ENCODE data around the gene IL2. TPM values are rescaled to one million over a fixed set of nuclear protein-coding genes. Genes with fewer than 3 reads are reported as not detected.

Gene IL2
- polyA plus RNA-seq (ENCODE audit: insufficient read length in 12 of 12), result not detected
- long read RNA-seq, donor 1, result 0 reads
- long read RNA-seq, donor 2, result 0 reads
- long read RNA-seq, donor 3, result 0 reads
- long read RNA-seq, donor 4, result 0 reads
- long read RNA-seq, donor 5, result 0 reads
- long read RNA-seq, donor 6, result 0 reads
- long read RNA-seq, donor 7, result 0 reads
- long read RNA-seq, donor 8, result 0 reads
- long read RNA-seq, donor 9, result 0 reads
- long read RNA-seq, donor 10, result 0 reads
- long read RNA-seq, donor 11, result 0 reads

GRCh38 chr4:122456231-122457116 is at the start of gene IL2:
Gene IL2 (minus strand): TSS chr4:122456725. CDS start chr4:122456440, 285 bp downstream.
- no peak for DNase-seq

- no peak for DNase-seq
Observed at GRCh38 chr4:122503214-122503613, 46.7 kb upstream of the IL2 start.

GRCh38 chr4:122500852-122501501 is 44.5 kb upstream of the IL2 start:
- no peak for DNase-seq

- DNase-seq, result no peak
Observed at GRCh38 chr4:122489061-122489460, 32.5 kb upstream of the IL2 start.

GRCh38 chr4:122483481-122483880 is 27.0 kb upstream of the IL2 start:
- DNase-seq, result no peak

- DNase-seq, result no peak
Observed at GRCh38 chr4:122481766-122482405, 25.4 kb upstream of the IL2 start.

- DNase-seq, result no peak
Observed at GRCh38 chr4:122480655-122481487, 24.3 kb upstream of the IL2 start.

DNA sequence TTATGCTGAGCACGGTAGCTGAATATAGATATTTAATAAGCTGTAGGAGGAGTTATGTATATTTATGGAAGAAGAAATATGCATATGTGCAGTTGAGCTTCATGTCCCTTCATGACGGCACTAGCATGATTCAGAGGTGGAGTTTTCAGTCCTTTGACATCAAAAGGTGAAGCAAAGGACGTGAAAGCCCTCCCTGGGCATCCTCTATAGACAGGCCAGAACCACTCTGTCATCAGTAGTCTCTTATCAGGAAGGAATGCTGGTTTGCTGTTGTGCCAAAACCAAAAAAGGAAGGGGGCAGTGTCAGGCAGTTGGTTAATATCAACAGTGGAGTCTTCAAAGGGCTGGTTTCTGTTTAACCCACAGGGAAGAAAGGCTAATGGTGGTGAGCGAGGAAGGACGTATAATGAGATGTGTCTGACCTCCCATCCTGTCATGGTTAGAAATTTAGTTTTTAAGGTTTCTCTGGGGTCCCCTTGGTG is 23.5 kb upstream of the IL2 start:
- no peak for DNase-seq

GRCh38 chr4:122476745-122477144 is 20.2 kb upstream of the IL2 start:
- no peak for DNase-seq

DNA sequence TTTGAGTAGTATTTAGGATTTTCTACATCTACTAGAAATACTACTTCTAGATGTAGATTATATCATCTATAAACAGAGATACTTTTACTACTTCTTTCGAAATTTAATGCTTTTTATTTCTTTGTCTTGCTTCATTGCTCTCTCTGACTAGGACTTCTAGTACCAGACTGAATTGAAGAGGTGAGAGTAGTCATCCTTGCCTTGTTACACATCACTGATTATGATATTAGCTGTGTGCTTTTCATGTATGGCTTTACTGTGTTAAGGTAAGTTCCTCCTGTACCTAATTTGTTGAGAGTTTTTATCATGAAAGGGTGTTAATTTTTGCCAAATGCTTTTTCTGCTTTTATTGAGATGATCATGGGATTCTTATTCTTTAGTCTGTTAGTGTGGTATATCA is 19.6 kb upstream of the IL2 start:
- DNase-seq, result no peak

- no peak for DNase-seq
Observed at GRCh38 chr4:122475233-122475632, 18.7 kb upstream of the IL2 start.

DNA sequence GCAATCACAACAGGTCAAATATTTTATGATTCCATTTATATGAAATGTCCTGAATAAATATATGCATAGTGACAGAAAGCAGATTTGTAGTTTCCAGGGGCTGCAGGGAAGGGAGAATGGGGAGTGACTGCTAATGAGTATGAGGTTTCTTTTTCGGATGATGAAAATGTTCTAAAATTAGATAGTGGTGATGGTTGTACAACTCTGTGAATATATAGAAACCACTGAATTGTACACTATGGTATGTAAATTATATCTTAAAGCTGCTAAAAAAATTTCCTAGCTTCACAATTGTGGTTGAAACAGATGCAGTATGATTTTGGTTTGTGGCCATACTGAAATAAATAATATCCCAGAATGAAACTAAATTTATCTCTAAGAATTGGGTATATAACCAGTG is 12.9 kb upstream of the IL2 start:
- no peak for DNase-seq

- no peak for DNase-seq
Observed at GRCh38 chr4:122458625-122459024, 2.1 kb upstream of the IL2 start.

GRCh38 chr4:122453384-122453995 is 3.0 kb downstream of the IL2 start:
- no peak for DNase-seq

- no peak for DNase-seq
Observed at GRCh38 chr4:122450847-122451246, 5.7 kb downstream of the IL2 start.

GRCh38 chr4:122434285-122434684 is 22.2 kb downstream of the IL2 start:
- DNase-seq, result no peak

- no peak for DNase-seq
Observed at GRCh38 chr4:122431351-122431750, 25.2 kb downstream of the IL2 start.

DNA sequence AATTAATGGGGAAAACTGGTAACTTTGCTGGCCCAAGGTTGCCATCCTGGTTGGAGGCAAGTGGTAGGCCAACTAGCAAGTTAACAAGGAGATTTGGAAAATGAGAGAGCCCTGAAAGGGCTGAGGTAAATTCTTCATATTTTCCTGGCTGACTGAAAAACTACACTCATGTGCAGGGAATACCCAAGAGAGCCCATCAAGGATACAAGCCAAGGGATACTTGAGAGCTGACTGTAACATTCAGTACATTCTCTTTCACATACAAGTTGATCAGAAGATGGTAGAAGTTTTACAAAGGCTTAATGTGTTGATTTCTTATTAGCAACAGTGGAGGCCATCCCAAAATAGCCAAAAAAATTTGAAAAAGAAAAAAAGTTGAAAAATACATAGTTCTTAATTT is 33.3 kb downstream of the IL2 start:
- peak; percentile 4 for DNase-seq

- DNase-seq, result no peak
Observed at GRCh38 chr4:122412547-122412946, 44.0 kb downstream of the IL2 start.

GRCh38 chr4:122403861-122404260 is 52.7 kb downstream of the IL2 start:
- DNase-seq, result no peak
